22Rv1 (cell line): Measurements from ENCODE around the gene ZNF608.

Experiments used
- H3K27ac ChIP-seq: fragments of 450-650 bp; 2 replicates; pipeline ENCODE4 v1.5.1; 2017
- ZFX ChIP-seq: fragments of 450-650 bp; IDR thresholded peaks from 2 replicates; pipeline ENCODE4 v1.6.1; 2017; ENCODE audit warnings: antibody characterized with exemption, borderline replicate concordance
- TF ChIP-seq, protein P1 (sequence below): fragments of 450-650 bp; IDR thresholded peaks from 2 replicates; pipeline ENCODE4 v1.5.1; 2017; ENCODE audit warnings: mild to moderate bottlenecking

The ZNF608 gene

GRCh38 chr5:124751031-124751430 is 4.6 kb upstream of the ZNF608 start:
- no peak for TF ChIP-seq ZFX
- H3K27ac ChIP-seq: peak overlapping the region; percentile 97

DNA sequence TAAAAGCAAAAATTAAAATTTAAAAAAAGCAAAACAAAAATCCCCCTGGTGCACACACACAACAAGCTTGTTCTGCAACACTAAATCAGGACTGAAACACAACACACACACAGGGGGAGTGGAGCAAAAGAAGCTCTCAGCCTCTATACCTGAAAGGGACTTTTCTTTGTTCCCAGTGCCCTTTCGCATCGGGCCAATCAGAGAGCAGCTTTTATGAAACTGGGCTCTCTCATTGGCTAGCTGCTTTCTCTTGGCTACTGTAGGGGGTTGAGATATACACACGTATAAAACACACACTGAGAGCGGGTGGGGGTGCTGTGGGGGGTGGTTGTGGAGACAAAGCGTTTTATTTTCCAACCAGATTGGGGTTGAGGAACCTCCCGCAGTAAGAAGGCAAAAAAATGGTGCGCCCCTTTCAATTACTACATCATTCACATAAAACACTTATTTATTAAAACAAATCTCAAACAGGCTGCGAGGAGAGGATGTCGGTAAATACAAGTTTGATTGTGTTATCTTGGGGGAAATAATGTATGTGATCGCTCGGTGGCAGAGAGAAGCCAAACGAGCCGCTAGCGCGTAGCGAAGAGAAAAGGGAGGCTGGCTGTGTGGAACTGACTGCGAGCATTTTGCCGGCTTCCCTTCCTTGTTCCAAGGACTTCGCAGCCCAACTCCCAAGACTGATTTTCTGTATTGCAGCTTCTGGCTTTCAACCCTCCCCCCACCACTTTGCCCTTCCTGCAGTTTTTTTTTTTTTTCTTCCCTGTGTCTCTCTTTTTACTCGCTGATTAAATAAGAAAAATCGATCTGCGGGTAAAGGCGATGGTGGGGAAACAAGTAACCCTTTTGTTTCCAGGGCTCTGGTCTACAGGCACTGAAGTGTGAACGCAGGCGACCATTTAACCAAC is 2.5 kb upstream of the ZNF608 start:
- TF ChIP-seq, protein P1, sequence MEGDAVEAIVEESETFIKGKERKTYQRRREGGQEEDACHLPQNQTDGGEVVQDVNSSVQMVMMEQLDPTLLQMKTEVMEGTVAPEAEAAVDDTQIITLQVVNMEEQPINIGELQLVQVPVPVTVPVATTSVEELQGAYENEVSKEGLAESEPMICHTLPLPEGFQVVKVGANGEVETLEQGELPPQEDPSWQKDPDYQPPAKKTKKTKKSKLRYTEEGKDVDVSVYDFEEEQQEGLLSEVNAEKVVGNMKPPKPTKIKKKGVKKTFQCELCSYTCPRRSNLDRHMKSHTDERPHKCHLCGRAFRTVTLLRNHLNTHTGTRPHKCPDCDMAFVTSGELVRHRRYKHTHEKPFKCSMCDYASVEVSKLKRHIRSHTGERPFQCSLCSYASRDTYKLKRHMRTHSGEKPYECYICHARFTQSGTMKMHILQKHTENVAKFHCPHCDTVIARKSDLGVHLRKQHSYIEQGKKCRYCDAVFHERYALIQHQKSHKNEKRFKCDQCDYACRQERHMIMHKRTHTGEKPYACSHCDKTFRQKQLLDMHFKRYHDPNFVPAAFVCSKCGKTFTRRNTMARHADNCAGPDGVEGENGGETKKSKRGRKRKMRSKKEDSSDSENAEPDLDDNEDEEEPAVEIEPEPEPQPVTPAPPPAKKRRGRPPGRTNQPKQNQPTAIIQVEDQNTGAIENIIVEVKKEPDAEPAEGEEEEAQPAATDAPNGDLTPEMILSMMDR: no peak
- TF ChIP-seq ZFX: no peak
- H3K27ac ChIP-seq: peak overlapping the region; percentile 97

DNA sequence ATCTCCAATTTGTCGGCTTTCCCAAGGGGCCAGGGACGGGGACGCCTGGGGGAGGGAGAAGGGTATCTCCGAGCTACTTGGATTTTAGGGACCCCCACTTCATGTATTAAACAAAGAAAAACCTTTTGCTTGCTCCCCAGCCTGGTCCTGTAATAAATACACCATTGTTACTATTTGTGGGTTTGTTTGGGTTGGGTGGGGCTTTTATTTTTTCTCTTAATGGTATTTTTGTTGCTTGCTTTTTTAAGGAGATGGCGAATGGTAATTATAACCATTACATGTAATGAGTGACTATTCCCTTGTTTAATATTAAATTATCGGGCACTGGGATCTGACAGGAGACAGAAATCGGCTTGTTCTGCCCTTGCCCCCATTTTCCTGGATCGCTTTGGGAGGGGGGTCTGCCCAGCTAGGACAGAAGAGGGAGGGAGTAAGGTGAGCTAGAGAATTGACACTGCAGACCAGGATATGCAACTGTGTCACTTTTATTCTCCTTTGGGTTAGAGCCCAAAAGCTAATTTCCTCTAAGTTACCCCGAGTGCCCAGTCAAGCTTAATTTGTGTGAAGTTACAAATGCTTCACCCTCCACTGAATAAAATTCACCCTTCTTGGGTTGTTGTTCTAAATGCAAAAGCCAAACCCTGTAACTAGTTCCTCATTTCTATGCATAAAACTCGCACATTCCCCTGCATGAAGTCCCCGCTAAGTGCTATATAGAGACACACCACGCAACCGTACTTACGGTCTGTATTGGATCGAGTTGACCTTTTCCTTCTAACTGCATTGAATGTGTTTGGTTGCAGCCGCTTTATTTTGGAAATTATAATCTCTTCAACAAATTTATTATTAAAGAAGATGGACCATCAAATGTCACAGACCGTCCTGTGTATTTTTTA is 1.6 kb upstream of the ZNF608 start:
- TF ChIP-seq, protein P1: no peak
- TF ChIP-seq ZFX: no peak
- peak overlapping the region; percentile 97 for H3K27ac ChIP-seq

DNA sequence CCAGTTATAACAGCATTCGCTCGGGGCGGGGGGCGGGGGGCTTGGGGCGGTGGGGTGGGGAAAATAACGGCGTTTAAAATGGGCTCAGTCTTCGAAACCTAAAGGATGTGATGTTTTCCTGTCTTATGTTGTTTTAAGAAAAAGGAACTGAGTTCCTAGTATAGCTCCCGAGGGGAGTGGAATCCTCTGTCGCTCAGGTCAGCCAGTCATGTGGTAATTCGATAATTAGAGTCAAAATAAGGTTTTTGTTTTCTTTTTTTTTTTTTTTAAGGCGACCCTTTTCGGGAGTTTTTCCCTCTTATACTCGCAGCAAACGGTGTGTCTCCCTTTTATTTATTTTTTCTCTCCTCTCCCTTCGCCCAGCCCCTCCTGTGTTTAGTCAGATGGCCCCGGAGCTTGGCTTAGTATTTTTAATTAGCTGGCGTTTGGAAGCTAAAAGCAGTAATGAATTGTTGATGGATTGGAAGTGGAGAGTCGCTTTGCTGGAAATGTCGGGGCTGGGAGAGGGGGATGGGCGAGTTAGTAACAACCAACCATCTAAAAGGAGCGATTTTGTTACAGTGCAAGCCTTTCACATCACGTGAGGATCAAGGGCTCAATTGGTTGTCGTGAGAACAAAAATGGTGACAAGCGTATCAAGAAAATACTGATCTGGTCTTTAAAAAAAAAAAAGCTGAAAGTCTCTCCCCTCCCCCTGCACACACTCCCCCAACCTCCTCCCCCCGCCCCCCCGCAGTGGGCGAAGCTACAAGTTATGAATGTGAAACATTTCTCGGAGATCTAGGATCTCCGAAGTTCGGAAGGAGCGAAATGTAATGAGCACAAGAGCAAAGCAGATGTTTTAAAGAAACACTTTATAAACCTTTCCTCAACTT is 714 bp upstream of the ZNF608 start:
- peak overlapping the region; percentile 97 for H3K27ac ChIP-seq

DNA sequence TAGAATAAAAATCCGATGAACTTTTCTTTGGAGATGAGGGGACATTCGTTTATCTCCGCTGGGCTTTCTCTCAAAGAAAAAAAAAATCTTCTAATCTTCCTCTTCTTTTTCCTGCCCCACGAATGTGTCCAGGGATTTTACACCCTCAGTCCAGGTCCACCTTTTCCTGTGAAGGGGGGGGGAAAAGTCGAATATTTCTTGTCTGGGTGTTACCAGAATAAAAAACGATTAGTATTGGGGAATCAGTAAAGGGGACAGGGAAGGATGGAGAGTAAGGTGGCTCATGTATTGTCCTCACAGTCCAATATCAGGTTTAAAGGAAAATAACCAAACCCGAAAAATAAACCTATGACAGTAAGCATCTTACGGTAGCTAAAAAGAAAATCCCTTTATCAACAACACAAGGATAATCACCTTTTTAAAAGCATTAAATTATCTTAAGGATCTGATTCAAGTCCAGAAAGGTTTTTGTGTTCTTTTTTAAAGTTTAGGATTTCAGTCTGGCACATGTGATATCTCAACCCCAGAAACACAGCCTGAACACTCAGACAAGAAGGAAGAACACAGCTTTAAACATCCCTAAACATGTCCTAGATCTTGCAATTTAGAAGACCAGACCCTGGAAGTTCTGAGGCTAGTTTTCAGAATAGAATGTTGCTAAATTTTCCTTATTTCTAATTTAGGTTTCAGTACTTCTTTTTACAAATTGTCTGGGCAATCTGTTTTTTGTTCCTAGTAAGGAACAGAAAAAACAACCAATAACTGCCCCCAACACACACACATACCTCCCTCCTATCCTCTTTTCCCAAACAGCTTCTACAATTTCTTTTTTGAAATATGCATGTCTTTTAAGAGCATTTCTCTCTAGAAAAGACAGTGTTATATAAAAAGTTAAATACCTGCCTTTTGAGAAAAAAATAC is 1.2 kb downstream of the ZNF608 start:
- H3K27ac ChIP-seq: peak overlapping the region; percentile 97
- TF ChIP-seq, protein P1: no peak
- TF ChIP-seq ZFX: no peak

More for the DNA sequence above, 714 bp upstream of the ZNF608 start:
- TF ChIP-seq ZFX: no peak
- TF ChIP-seq, protein P1: no peak

DNA sequence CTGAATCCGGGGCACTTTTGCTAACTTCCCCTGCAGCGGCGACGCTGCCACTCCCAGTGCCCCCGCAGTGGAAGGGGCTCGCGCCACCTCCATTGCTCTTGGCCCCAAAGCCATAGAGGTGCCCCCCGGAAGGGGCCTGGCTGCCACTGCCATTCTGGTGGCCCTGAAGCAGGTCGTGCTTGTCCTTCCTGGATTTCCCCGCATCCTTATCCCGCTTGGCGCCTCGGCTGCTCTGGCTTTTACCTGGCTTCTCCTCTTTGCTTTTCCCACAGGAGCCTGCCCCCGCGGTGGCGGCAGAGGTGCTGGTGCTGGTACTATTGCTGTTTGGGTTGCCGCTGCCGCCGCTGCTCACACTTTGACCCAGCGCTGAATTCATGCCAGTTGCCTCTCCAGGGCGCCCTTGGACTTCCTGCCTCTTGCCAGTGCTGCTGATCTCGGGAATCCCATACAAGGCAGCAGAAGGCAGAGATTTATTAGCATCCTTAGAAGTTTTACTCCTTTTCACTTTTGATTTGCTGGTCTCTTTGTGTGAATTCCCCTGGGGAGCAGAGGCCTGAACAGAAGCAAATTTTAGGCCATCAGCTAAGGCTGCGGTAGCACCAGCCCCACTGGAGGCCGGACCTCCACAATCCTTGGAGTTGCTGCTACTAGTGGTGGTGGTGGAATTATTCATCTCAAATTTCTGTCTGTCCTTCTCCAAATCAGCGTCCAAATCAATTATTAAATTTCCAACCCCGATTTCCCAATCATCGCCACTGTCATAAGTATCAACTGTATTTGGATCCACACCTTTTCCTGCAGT is 2.1 kb downstream of the ZNF608 start:
- TF ChIP-seq, protein P1: no peak
- no peak for TF ChIP-seq ZFX

More for the DNA sequence above, 2.1 kb downstream of the ZNF608 start:
- H3K27ac ChIP-seq: no peak overlapping the region
